GM12864 (cell line): ENCODE results near the gene KNL1.
A peak's percentile ranks its signal among the peaks of the same experiment; 100 is the strongest.

Experiments used
- DNase-seq: peaks from one replicate; pipeline ENCODE4 v3.0.0-alpha.2; 2011; ENCODE audit warnings: low read depth
- H3K4me3 ChIP-seq: 2 replicates; pipeline ENCODE4 v1.5.1; 2011; ENCODE audit warnings: mild to moderate bottlenecking, low read depth, low read length, control low read depth
- TF ChIP-seq, protein P1 (sequence below): IDR thresholded peaks from 2 replicates; pipeline ENCODE4 v1.5.1; 2011; ENCODE audit warnings: low read depth, mild to moderate bottlenecking, moderate library complexity, low read length, control low read depth, inconsistent platforms; ENCODE audit errors: missing control alignments

The KNL1 gene

DNA sequence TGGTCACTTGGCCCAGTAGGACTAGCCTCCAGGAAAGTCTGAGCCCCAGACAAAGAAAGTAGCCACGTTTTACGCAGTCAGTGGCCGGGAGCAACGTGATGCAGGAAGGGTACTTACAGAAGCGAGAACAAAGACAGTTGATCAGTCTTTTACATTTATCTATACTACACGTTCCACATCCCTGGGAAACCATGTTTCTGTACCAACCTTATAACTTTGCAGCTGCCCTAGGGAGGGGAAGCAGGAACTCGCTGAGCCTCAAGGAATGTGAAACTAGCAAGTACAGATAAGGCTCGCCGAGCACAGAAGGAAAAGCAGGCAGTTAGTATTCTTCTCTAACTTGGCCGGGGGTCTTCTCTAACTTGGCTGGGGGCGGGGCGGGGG lies 3.4 kb upstream of the KNL1 start:
- no peak overlapping the region; the same call in 1 of the 2 replicates for H3K4me3 ChIP-seq
- DNase-seq: no peak
- TF ChIP-seq, protein P1, sequence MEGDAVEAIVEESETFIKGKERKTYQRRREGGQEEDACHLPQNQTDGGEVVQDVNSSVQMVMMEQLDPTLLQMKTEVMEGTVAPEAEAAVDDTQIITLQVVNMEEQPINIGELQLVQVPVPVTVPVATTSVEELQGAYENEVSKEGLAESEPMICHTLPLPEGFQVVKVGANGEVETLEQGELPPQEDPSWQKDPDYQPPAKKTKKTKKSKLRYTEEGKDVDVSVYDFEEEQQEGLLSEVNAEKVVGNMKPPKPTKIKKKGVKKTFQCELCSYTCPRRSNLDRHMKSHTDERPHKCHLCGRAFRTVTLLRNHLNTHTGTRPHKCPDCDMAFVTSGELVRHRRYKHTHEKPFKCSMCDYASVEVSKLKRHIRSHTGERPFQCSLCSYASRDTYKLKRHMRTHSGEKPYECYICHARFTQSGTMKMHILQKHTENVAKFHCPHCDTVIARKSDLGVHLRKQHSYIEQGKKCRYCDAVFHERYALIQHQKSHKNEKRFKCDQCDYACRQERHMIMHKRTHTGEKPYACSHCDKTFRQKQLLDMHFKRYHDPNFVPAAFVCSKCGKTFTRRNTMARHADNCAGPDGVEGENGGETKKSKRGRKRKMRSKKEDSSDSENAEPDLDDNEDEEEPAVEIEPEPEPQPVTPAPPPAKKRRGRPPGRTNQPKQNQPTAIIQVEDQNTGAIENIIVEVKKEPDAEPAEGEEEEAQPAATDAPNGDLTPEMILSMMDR: no peak

DNA sequence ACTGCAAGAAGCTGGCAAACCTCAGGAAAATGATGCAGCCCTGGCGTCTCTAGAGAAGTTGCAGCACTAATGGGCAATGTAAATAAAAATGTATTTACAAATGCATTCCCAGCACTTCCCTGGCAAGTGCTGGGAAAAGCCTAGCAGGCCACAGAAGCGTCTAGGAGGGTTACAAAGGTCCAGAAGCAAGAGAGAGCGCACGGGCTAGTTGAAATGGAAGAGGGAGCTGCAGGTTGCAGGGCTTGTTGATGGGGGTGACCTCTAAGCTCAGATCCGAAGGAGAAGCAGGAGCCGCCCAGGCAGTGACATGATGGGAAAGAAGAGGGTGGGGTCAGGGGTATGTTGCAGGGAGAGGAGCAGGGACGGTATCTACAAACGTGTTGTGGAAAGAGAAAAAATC lies 2.7 kb upstream of the KNL1 start:
- TF ChIP-seq, protein P1: no peak
- no peak overlapping the region for H3K4me3 ChIP-seq
- DNase-seq: no peak

DNA sequence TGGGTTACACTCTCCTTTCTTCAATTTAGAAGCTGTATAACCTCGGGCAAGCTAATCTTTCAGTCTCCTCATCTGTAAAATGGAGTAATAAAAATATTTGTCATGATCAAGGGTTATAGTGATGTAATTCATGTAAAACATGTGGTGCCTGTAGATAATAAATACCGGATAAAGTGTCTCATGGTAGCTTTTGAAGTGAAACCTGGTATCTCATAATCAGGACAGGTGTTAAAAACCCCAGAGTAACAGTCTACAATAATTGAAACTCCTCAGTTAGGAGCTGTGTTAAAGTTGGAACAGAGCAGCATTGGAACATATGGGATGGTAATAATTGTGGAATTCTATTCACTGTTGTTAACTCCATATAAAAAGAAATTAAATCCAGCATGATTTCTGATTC lies 884 bp upstream of the KNL1 start:
- TF ChIP-seq, protein P1: no peak
- no peak for DNase-seq
- H3K4me3 ChIP-seq: no peak overlapping the region; the same call in 1 of the 2 replicates

DNA sequence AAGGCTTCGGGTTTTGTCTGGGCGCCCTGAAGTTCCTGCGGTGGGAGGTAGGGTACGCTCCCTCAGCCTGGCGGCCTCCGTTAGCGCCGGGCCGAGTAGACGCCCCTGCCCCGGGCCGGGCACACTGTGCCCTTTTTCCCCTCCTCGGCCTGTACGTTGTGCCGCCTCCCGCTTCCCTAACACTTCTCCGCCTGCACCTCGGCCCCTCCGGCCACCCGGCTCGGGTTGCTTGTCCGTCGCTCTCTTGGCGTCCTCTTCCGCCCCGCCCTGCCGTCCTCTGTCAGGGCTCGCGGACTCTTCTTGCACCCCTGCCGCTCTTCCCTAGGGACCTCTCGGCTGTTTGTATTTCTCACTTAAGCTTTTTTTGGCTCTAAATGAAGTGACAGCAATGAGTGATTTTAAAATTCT lies 384 bp downstream of the KNL1 start:
- TF ChIP-seq, protein P1: peak; percentile 28
- peak overlapping the region; percentile 75 for H3K4me3 ChIP-seq
- no peak for DNase-seq

DNA sequence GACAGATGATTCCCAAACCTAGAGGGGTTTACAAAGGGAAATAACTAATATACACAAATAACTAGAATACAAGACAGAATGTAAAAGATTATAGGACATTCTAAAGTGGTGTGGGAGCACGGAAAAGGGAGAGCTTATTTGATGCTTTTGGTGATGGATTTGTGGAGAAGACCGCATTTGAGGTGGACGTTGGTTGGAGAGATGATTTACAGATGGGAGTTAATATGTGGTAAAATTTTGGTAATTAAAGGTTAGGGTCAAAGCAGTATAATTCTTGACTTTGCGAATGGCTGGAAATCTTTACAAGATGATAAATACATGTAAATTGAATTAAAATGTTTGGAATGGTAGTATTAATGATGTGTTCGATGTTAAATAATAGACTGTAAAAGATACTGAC lies 1.2 kb downstream of the KNL1 start:
- no peak for DNase-seq
- peak overlapping the region; percentile 75 for H3K4me3 ChIP-seq
- TF ChIP-seq, protein P1: no peak

DNA sequence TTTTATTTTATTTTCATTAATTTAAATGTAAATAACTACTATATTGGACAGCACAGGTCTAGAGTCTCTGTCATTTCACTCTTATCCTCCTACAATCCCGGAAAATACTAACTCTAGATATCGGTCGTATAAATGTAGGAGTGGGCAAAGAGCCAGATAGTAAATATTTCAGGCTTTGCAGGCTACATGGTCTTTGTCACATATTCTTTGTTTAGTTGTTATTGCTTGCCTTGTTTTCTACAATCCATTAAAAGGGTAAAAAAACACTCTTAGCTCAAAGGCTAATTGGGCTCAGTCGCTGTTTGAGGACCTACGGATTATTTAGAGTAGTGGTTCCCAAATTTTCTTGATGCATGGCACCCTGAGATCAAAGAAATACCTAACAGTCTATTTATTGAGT lies 1.7 kb downstream of the KNL1 start:
- TF ChIP-seq, protein P1: no peak
- H3K4me3 ChIP-seq: peak overlapping the region; percentile 10; the same call in 1 of the 2 replicates
- no peak for DNase-seq

DNA sequence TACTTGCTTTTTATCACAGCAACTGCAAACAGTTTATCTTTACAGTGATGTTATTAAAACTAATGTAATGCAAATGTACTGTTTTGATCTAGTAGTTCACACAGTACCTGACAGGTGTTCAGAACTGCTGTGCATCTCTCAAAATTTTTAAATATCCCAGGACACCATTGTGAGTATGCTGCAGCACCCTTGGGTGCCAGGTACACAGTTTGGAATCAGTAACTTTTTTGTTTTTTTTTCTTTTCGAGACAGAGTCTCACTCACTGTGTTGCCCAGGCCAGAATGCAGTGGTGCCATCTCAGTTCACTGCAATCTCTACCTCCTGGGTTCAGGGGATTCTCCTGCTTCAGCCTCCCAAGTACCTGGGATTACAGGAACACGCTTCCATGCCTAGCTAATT lies 3.0 kb downstream of the KNL1 start:
- TF ChIP-seq, protein P1: no peak
- no peak for DNase-seq
- no peak overlapping the region for H3K4me3 ChIP-seq
